GM23248 (cell line): Measurements from ENCODE around the gene MRM2.

Experiments
- EZH2 ChIP-seq: fragments of 200-600 bp; sonication (generic); IDR thresholded peaks from 2 replicates; pipeline ENCODE4 v1.6.1; 2018; ENCODE audit warnings: antibody characterized with exemption, mild to moderate bottlenecking; ENCODE audit not compliant: insufficient read depth, poor library complexity, severe bottlenecking
- EZH2phosphoT487 ChIP-seq: fragments of 200-600 bp; sonication (generic); IDR thresholded peaks from 2 replicates; pipeline ENCODE4 v1.6.1; 2018; ENCODE audit warnings: antibody characterized with exemption, moderate library complexity, mild to moderate bottlenecking, low read depth; ENCODE audit not compliant: insufficient read depth

GRCh38 chr7:2193575-2194305 is 48.3 kb downstream of the MRM2 start:
- no peak for TF ChIP-seq EZH2phosphoT487
- TF ChIP-seq EZH2: no peak
